ENCODE data around the gene TTC23L.

Gene TTC23L

DNA sequence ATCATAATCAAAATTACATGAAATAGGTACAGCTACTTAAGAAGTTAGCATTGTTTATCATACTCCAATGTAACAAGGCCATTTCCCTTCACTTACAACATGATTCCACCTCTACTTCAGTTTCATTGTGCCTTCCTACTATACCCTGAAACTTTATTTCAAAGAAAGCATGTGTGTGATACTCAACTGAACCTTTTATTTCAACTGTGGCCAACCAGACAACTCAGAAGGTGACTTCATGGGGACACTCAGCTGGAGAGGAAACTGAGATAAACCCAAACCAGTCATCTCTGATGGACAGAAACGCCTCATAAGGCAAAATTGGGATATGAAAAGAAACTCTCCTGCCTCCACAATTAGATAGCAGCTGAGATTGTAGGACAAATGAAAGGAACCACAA is 5.9 kb upstream of the TTC23L start:
- DNase-seq (ENCODE audit: low read depth) = no peak

DNA sequence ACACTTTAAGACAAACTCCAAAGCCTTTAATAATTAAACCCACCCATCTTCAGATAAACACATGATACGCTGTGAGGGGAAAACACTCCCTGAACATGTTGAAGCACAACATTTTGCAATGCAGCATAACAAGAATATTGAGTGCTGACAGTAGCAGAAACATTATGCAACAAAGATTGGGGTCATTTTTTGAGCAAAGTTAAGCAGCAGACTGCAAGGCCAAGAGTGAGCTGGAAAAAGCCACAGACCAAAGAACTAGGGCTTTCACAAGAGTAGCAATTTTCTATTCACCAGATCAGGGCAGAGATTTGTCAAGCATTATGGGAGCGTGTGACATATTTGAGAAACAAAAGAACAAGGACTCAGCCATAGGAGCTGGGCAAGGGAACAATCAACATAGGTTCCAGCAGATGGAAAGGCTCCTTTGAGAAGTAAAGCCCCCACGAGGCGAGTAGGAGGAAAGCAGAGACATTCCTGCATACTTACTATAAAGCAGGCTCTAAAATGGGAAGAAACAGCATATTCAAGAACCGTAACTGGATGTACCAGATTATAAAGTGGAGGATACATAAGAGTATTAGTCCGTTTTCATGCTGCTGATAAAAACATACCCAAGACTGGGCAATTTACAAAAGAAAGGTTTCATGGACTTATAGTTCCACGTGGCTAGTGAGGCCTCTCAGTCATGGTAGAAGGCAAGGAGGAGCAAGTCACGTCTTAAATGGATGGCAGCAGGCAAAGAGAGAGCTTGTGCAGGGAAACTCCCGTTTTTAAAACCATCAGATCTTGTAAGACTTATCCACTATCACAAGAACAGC is 4.8 kb upstream of the TTC23L start:
- DNase-seq (ENCODE audit: low read depth) = no peak

DNA sequence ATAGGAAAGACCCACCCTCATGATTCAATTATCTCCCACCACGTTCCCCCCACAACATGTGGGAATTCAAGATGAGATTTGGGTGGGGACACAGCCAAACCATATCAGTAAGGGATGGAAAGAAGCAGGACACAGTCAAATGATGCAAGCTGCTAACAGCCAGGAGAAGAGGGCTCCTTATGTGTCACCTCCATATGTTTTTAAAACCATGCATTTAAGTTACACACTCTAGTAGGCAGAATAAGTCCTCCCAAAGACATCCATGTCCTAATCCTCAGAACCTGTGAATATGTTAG is 4.2 kb upstream of the TTC23L start:
- DNase-seq (ENCODE audit: low read depth) = no peak

DNA sequence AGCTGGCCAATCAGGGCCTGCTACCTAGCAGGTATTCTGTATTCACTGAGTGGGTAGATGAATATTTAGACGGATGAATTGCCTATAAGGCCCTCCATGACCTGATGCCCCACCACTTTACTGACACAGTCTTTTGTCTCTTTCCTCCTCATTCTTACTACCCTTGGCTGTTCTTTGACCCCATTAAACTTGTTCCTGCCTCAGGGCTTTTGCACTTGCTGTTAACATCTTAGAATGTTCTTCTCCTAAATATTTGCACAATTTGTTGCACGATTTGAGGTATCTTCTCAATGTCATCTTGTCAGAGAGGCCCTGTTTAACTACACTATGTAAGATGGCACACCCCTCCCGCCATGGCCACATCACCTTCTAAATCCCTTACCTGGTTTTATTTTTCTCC is 3.3 kb upstream of the TTC23L start:
- DNase-seq (ENCODE audit: low read depth) = no peak

DNA sequence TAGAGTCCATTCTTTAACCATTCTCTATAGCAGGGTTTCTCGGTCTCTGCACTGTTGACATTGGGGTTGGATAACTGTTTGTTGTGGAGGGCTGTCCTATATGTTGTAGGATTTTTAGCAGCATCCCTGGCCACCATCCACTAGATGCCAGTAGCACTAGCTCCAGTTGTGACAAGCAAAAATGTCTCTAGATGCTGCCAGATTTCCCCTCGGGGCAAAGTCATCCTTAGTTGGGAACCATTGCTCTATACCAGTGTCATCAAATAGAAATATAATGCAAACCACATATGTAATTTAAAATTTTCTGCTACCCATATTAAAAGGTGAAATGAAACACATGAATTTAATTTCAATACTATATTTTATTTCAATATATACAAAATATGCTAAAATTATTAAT is 2.9 kb downstream of the TTC23L start:
- no peak for DNase-seq (ENCODE audit: low read depth)

DNA sequence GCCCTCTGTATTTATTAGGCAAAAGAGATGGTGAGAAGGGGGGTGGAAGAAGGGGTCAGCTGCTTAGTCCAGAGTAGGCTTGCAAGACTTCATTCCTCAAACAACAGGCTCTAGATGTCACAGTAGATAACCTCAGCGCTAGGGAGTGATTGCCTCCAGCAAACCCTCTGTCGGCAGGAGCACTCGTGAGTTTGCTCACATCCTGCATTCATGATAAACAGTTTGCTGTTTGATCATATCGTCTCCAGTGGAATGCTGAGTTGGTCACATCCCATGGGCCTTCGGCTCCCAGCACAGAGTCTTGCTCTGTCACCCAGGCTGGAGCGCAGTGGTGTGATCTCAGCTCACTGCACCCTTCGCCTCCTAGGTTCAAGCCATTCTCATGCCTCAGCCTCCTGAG is 3.6 kb downstream of the TTC23L start:
- no peak for DNase-seq (ENCODE audit: low read depth)

DNA sequence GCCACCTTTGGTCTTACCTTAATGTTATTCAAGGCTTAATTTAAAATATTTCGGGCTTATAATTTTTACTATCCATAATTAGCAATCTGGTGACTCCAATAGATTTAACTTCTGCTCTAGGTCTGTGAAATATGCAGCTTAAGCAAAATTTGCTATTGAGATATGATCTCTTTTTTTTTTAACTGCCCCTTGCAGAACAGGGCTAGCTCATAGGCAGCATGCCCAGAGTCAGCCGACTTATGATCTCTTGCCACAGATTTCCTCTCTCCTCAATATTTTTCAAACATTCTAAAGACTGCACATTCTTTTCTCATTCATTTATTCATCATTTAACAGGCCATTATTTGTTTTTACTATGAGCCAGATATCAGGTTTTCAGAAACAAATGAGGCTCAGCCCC is 4.5 kb downstream of the TTC23L start:
- no peak for DNase-seq (ENCODE audit: low read depth)

DNA sequence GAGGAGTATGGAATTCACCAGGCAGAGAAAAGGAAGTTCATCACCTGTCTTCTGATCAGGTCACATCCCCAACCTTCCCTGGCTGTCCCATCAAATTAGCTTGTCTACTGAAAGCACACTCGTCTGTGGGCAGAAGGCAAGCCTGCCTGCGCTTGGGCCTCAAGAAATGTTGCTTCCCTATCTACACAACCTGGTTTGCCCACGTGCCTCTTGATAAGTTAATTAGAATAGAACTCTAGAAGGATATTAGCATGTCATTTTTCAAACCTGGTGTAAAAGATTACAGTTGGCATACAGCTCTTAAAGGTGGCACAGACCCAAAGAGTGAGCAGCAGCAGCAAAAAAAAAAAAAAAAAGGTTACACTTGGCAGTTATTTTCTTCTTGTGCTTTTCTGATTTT is 5.1 kb downstream of the TTC23L start:
- DNase-seq (ENCODE audit: low read depth) = no peak

DNA sequence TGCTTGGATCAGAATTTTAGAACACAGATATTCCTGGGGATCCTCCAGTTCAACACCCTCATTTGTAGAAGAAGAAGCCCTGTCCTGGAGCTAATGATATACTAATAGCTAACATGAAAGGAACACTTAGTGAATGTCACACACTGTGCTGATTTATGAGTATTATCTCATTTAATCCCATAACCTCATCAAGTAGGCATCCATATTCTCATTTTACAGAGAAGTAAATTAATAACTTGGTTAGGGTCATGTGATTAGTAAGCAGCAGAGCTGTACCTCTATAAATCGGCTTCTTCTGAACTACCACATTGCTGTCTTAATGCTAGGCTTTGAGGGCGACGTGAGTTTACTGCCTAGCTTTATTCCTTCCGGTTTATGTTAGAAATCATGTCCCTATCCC is 6.0 kb downstream of the TTC23L start:
- no peak for DNase-seq (ENCODE audit: low read depth)

DNA sequence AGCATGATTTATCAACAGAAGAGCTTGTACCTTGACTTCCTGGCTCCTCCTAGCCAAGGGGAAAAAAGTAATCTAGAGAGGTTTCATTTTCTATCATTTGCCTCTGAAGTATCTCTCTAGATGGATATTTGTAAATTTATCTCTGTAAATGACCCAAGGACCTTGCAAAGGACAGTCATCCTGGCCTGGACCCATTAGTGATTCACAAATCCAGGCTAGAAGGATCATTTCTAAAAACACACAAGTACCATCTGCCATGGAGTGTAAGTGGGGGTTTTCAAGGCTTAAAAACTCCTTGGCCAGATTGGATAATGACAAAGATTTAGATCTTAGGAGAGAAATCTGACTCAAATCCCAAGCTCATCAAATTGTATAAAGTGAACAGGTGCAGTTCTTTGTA is 8.1 kb downstream of the TTC23L start:
- no peak for DNase-seq (ENCODE audit: low read depth)

DNA sequence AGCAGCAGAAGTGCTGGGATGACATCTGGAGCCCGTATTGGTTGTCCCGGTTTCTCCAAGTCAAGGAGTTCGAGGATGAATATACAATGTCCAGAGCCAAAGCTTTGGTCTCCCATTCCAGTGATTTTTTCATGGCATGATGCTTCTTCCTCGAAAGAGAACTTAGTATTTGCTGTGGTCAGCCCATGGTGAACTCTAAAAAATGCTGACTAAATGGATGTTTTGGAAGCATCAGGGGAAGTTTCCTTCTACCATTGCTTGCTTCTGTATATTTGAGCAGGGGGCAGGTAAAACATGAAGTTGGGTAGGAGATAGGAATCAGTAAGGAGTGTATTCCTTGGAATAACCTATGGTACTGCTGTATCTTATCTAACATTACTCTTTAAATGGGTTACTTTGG is 8.6 kb downstream of the TTC23L start:
- no peak for DNase-seq (ENCODE audit: low read depth)

DNA sequence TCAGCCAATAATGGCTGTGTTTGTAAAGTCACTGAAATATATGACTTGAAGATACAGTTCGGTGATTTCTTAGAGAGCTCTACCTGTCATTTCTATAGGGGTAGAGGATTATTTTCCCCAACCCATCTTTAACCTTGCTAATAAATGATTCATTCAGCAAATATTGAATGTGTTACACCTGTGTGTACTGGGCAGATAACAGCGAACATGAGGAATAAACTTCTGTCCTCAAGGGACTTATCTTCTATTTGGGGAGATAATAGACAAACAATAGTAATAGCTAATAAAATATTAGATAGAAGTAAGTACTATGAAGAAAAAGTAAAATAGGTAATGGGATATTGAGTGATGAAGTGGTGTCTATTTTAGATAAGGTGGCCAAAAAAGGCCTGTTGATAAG is 9.3 kb downstream of the TTC23L start:
- DNase-seq (ENCODE audit: low read depth) = no peak

DNA sequence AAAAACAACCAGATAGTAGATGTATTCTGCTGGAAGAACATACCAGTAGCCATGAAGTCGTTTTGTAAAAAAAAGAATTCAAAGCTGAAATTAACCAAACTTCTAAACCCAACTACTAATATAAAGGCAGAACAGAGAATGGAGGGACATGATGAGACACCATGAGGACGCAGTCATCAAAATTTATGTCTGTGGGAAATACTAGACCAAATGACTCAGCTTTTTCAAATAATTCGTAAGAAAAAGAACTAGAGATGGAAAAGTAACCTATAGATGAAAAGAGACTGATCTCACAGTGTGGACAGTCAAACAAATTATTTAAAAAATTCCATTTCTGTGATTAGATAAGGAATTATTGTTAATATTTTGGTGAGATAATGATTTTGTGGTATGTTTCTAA is 10.3 kb downstream of the TTC23L start:
- no peak for DNase-seq (ENCODE audit: low read depth)

DNA sequence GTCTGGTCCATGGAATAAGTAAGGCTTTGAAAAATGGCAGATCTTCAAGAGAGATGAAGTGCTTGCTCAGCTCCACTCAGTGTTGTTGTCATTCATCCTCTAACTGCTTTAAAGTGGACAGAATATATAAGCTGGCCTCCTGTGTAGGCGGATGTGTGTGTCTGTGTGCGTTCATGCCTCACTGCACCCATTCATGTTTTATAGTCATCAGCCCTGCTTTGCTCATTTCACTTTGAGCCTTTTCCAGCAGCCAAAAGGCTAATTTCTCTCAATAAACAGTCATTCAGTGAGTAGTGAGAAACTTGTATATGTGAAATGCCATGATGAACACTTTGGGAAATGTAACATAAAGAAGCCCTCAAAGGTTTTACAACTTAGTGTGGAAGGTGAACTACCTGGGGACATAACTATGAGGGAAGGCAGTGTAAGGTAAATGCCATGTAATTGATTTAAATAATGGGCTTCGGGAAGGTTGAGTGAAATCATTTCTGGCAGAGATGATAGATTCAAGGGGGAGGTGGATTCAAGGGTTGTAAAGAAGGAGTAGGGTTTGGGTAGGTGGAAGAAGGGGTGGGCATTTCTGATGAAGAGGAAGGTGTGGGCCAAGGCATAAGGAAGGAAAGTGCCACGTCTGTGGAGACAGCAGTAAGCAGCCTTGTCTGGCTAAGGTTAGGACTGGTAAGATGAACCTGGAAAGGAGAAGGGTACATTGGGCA is 15.7 kb downstream of the TTC23L start:
- no peak for DNase-seq (ENCODE audit: low read depth)

DNA sequence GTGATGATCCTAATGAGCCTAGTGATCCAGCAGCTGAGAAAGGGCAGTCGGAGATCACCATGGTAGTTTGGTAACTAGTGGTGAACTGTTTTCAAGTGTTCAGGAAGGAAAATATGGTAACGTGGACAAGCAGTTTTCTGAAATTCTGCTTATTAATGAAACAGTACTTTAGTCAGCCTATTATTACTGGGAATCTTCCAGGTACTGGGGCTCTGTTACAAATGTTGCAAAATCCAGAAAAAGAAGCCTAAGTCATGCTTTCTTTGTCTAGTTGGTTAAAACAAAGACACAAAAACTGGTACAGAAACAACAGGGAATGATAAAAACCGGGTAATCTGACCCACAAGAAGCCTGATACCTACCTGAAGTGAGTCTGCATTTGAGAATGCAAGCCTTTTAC is 18.2 kb downstream of the TTC23L start:
- no peak for DNase-seq (ENCODE audit: low read depth)

DNA sequence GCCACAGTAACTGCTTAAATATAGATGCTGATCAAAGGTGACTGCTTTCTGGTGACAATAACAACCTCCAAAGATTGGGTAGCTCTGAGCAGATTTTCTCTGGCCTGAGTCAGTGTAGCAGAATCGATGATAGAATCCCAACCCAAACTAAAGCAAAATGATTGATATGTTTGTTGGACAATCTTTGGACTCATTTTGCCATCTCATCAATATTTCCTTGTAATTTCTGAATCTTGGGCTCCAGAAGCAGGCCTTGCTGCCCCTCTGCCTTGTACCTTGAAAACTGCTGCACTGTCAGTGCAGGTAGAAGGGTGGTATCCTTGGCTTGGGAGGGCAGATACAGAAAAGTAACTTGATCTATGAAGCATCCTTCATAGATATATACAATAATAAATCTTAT is 18.9 kb downstream of the TTC23L start:
- no peak for DNase-seq (ENCODE audit: low read depth)

DNA sequence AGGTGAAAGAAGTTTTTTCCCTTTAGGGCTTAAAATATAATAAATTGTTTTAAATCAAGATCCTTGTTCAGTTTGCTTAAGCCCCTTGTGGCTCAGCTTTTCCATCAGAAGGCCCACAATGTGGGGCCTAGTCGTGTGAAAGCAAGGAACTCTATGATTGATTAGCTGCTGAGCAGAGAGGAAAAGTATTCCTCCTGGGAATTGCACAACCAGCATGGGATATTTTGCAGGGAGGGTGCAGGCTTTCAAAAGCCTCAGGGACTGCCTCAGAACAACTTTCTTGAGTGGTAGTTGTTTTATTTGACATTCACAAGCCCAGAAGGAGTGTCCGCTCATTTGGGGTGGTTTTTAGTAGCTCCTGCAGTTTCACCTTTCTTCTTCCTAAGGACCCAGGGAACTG is 19.8 kb downstream of the TTC23L start:
- no peak for DNase-seq (ENCODE audit: low read depth)

DNA sequence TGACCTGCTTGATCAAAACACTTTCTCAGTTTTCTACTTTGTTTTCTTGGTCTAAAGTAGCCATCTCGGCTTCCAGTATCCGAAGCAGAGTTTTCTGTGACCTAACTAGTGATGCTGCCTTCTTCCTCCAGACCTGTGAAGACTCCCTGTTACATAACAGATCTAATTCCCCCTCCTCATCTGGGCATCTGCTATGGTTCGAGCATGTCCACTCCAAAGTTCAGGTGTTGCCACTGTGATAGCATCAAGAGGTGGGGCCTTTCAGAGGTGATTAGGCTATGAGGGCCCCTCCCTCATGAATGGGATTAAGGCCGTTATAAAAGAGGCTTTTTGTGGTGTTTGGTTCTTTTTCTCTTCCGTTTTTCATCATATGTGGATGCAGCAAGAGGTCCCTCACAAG is 20.3 kb downstream of the TTC23L start:
- DNase-seq (ENCODE audit: low read depth) = no peak

DNA sequence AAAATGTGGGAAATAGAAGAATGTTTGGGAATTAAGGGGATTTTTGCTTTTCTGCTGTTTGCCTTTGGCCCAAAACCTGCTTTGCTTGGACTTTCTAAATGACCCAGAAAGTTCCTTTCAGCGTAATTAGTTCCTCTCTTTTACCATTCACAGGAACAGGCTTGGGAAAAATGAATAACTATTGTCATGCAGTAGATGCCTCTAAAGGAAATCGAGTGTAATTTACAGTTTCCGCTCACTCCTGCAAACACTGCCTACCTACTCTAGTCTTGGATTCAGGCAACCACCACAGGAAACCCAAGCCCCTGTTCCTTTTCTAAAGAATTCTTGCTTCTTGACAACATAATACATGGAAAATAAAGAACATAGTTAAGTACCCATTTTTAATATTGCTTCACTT is 25.0 kb downstream of the TTC23L start:
- no peak for DNase-seq (ENCODE audit: low read depth)

DNA sequence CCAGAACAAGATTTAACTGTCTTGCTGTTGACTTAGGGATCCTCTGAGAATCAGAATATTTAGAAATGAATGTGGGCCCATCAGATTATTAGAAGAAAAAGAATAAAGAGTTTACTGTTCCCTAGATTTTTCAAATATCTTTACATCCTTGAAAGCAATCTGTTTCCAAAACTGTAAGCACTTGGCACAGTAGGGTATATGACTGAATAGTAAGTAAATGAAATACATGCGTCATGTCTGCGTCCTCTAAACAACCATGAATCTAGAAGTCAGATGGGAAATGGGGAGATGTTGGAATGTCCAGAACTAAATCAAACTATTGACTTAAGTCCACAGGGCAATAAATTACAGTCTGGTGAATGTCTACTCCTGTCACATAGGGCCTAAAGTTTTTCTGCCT is 26.1 kb downstream of the TTC23L start:
- no peak for DNase-seq (ENCODE audit: low read depth)

DNA sequence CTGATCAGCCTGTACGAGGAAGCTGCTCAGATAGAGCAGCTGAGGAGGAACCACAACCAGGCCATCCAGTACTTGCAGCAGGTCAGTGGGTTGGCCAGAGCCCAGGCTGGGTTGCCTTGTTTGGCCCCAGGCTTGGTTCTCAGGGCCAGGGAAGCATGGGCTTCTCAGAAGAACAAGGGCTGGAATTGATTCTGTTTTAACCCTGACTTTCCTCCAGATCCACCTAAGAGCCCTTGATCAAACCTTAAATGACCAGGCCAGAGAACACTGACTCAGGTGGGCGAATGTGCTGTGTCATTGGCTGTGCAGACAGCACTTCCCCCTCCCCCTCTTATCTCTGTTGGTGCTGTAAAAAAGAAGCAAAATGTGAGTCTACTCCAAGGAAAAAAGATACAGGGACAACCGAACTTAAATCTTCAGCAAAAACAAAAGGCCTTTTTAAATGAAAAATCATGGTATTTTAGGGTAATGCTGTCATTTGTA is 28.1 kb downstream of the TTC23L start:
- DNase-seq (ENCODE audit: low read depth) = no peak

DNA sequence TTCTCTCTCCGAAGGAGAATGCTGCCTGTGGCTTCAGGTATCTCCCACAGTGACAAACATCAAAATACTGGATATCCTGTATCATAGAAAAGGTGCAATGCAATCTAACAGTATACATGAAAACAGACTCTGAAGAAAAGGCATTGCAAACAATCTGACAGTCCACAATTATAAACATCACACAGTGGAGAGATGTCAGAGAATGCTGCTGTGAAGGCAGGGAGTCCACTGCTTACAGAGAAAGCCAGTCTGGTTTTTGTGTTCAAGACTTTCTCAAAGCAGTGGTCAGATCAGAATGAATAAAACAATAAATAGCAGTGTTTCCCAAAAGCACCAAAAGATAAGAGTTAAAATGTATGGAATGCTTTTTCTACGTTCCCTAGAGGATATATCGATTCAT is 28.7 kb downstream of the TTC23L start:
- no peak for DNase-seq (ENCODE audit: low read depth)

DNA sequence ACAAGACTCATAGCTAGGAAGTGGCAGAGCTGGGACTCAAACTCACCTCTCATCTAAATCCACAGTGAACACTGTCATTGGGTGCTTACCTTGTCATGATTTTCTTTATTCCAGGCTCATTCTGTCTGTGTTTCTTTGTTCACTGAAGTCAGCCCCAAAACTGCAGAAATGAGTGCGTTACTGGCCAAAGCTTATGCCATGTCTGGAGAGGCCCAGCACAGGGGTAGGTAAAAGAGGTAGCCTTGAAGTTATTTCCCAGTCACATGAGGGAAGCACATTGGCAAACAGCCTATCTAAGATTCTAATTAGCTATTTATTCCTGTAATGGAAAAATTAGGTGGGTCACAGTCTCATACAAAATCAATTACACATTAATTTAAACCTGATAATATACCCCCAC is 29.8 kb downstream of the TTC23L start:
- DNase-seq (ENCODE audit: low read depth) = no peak

DNA sequence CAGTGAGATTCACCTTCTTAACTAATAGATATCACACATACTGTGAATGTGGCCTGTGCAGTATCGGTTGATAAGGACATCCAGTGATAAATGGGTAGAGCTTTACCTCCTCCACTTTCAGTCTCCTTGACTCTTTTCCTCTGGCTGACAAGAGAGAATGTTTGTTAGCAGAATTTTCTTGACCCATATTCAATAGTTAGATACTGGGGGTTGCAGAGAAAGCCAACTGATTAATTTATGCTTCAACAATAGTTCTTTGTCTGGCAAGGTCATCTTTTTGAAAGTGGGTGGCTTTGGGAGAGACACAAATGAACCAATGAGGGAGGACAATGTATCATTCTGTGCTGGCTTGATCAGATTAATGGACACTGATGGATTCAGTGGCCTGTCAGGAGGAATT is 30.3 kb downstream of the TTC23L start:
- no peak for DNase-seq (ENCODE audit: low read depth)

Measured in activated T-cell treated with anti-CD3 and anti-CD28 coated beads for 24 hours (primary cell).